SU-DHL-6 (cell line): ENCODE measurements around the gene C9orf43.
A peak's percentile ranks its signal among the peaks of the same experiment; 100 is the strongest.

Experiments used
- H2AFZ ChIP-seq: fragments of 200-600 bp; sonication (generic); 2 replicates; pipeline ENCODE4 v1.6.1; 2014; ENCODE audit warnings: low read depth, mild to moderate bottlenecking, moderate library complexity, mixed read lengths, antibody characterized with exemption, low read length; ENCODE audit not compliant: severe bottlenecking
- H3F3A ChIP-seq: fragments of 200-600 bp; shearing (Covaris generic); 2 replicates; pipeline ENCODE4 v1.6.0; 2016; ENCODE audit warnings: antibody characterized with exemption, mild to moderate bottlenecking; ENCODE audit not compliant: insufficient read depth
- H3K27ac ChIP-seq: fragments of 200-600 bp; sonication (generic); 2 replicates; pipeline ENCODE4 v1.5.1; 2016; ENCODE audit warnings: low read depth, mild to moderate bottlenecking, low read length, moderate library complexity, mixed read lengths
- H3K27me3 ChIP-seq: fragments of 200-600 bp; sonication (generic), shearing (Covaris generic); 2 replicates; pipeline ENCODE4 v1.6.0; 2014; ENCODE audit warnings: mild to moderate bottlenecking, low read length
- H3K36me3 ChIP-seq: fragments of 200-600 bp; sonication (generic); 2 replicates; pipeline ENCODE4 v1.6.1; 2014; ENCODE audit warnings: mild to moderate bottlenecking, low read length, mixed read lengths
- H3K4me2 ChIP-seq: fragments of 300-600, 200-600 bp; shearing (Covaris generic), sonication (generic); 2 replicates; pipeline ENCODE4 v1.6.0; 2014; ENCODE audit warnings: low read length, low read depth, mild to moderate bottlenecking; ENCODE audit not compliant: poor library complexity, severe bottlenecking
- H3K4me3 ChIP-seq: fragments of 200-600 bp; sonication (generic); 2 replicates; pipeline ENCODE4 v1.5.1; 2014; ENCODE audit warnings: antibody characterized with exemption, low read length, mild to moderate bottlenecking, mixed read lengths; ENCODE audit not compliant: insufficient read depth, poor library complexity, severe bottlenecking
- H3K79me2 ChIP-seq: fragments of 200-600 bp; sonication (generic); 2 replicates; pipeline ENCODE4 v1.6.1; 2014; ENCODE audit warnings: mild to moderate bottlenecking, low read length, moderate library complexity; ENCODE audit not compliant: insufficient read depth
- H3K9ac ChIP-seq: fragments of 200-600 bp; sonication (generic); 2 replicates; pipeline ENCODE4 v1.7.0; 2014; ENCODE audit warnings: mild to moderate bottlenecking, low read length
- H3K9me2 ChIP-seq: fragments of 200-600 bp; sonication (generic); replicated peaks from 2 replicates; pipeline ENCODE4 v1.6.1; 2014; ENCODE audit warnings: low read length; ENCODE audit not compliant: insufficient read depth
- H3K9me3 ChIP-seq: fragments of 200-600 bp; sonication (generic); 2 replicates; pipeline ENCODE4 v1.6.1; 2014; ENCODE audit warnings: low read length, mixed read lengths; ENCODE audit not compliant: insufficient read depth
- H4K20me1 ChIP-seq: fragments of 200-600 bp; sonication (generic); 2 replicates; pipeline ENCODE4 v1.6.1; 2014; ENCODE audit warnings: low read depth, mild to moderate bottlenecking, antibody characterized with exemption, low read length, moderate library complexity, mixed read lengths
- CTCF ChIP-seq: fragments of 200-600 bp; sonication (generic); IDR thresholded peaks from one replicate; pipeline ENCODE4 v1.5.1; 2017; ENCODE audit warnings: antibody characterized with exemption, mild to moderate bottlenecking, low read length, moderate library complexity; ENCODE audit not compliant: insufficient read depth, poor library complexity, severe bottlenecking
- EZH2phosphoT487 ChIP-seq: fragments of 200-600 bp; sonication (generic), shearing (Covaris generic); conservative IDR thresholded peaks from 2 replicates; pipeline ENCODE4 v1.6.1; 2018; ENCODE audit warnings: mild to moderate bottlenecking, antibody characterized with exemption, low read length, moderate library complexity, mixed read lengths

Gene C9orf43

GRCh38 chr9:113446323-113446740, 35.8 kb downstream of the C9orf43 start:
- no peak overlapping the region for H3K4me3 ChIP-seq
- H3K9me2 ChIP-seq = no peaks in the 10 kb centered on the region
- no peaks in the 10 kb centered on the region for H3K36me3 ChIP-seq
- no peak overlapping the region for H2AFZ ChIP-seq
- no peak overlapping the region for H3K27ac ChIP-seq
- no peaks in the 10 kb centered on the region for H3F3A ChIP-seq
- TF ChIP-seq EZH2phosphoT487 (no peak), CTCF (peak; percentile 36)
- H3K9ac ChIP-seq = no peak overlapping the region
- H3K27me3 ChIP-seq = no peaks in the 10 kb centered on the region
- H3K4me2 ChIP-seq = no peak overlapping the region
- H4K20me1 ChIP-seq = no peaks in the 10 kb centered on the region
- H3K79me2 ChIP-seq = no peaks in the 10 kb centered on the region
- no peaks in the 10 kb centered on the region for H3K9me3 ChIP-seq

DNA sequence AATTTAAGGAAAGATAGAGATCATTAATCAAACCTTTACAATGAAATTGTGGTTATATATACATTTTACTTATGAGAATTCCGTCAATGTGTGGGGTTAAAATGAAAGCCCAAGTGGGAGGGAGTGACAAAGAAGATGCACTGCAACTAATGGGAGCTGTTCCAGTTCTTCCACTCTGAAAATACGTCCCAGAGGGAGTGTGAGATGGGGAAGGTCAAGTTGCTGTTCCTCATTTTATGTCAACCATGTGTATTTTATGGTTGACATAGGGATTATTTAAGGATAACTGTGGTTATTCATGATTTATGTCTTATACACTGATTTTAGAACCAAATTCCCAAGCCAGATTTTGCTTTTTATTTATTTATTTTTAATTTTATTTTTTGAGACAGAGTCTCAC, 38.8 kb downstream of the C9orf43 start:
- no peak overlapping the region for H3K4me3 ChIP-seq
- H3K9me3 ChIP-seq = no peaks in the 10 kb centered on the region
- no peaks in the 10 kb centered on the region for H3K27me3 ChIP-seq
- H3K9ac ChIP-seq = no peak overlapping the region
- no peak overlapping the region for H3K27ac ChIP-seq
- H2AFZ ChIP-seq = no peak overlapping the region
- H3K9me2 ChIP-seq = no peaks in the 10 kb centered on the region
- no peaks in the 10 kb centered on the region for H3F3A ChIP-seq
- H3K36me3 ChIP-seq = no peaks in the 10 kb centered on the region
- TF ChIP-seq CTCF = no peak
- no peak for TF ChIP-seq EZH2phosphoT487
- no peak overlapping the region for H3K4me2 ChIP-seq
- no peaks in the 10 kb centered on the region for H3K79me2 ChIP-seq
- no peaks in the 10 kb centered on the region for H4K20me1 ChIP-seq

DNA sequence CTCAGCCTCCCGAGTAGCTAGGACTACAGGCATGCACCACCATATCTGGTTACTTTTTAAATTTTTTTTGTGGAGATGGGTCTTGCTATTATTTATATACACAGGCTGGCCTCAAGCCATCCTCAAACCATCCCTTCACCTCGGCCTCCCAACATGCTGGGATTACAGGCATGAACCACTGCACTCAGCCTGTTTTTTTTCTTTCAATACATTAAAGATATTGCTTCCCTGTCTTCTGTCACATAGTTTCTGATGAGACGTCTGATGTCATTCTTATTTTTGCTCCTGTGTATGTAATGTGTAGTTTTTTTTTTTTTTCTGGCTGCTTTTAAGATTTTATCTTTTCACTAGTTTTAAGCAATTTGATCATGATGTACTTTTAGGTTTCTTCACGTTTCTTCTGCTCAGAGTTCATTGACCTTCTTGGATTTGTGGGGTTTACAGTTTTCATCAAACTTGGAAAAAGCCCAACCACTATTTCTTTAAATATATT, 41.6 kb downstream of the C9orf43 start:
- Histone ChIP-seq H3K79me2 (no peaks in the 10 kb centered on the region), H3K36me3 (no peaks in the 10 kb centered on the region), H2AFZ (no peak overlapping the region), H3K9ac (no peak overlapping the region), H3K4me2 (no peak overlapping the region), H3K4me3 (no peak overlapping the region), H3K9me2 (no peaks in the 10 kb centered on the region), H3F3A (no peaks in the 10 kb centered on the region), H4K20me1 (no peaks in the 10 kb centered on the region), H3K27ac (no peak overlapping the region), H3K9me3 (no peaks in the 10 kb centered on the region), H3K27me3 (no peaks in the 10 kb centered on the region)
- no peak for TF ChIP-seq EZH2phosphoT487
- no peak for TF ChIP-seq CTCF
